ENCODE results near the gene FYN. TPM values are rescaled to one million over a fixed set of nuclear protein-coding genes. Genes with fewer than 3 reads are reported as not detected.

FYN gene
- total RNA-seq, 1 experiment from 2014 or later, result 18.5 TPM

GRCh38 chr6:111724039-111724438 is 149.2 kb downstream of the FYN start:
- Histone ChIP-seq H3K79me2 (ENCODE audit: insufficient read depth, low read length) (no peaks in the 10 kb centered on the region), H3K9me2 (ENCODE audit: insufficient read depth) (no peaks in the 10 kb centered on the region), H3K9ac (ENCODE audit: low read length) (no peak overlapping the region), H3K27me3 (ENCODE audit: insufficient read depth, low read length) (no peaks in the 10 kb centered on the region), H3K9me3 (ENCODE audit: control insufficient read depth in 1 of 2, insufficient read depth in 1 of 2, low read depth in 1 of 2, low read length in 2 of 2) (no peaks in the 10 kb centered on the region), H4K20me1 (ENCODE audit: insufficient read depth) (no peaks in the 10 kb centered on the region), H3K4me1 (ENCODE audit: control insufficient read depth in 1 of 2, insufficient read depth in 2 of 2, low read length in 2 of 2) (no peaks in the 10 kb centered on the region), H3K36me3 (ENCODE audit: control insufficient read depth in 1 of 2, insufficient read depth in 2 of 2, low read length in 2 of 2) (no peaks in the 10 kb centered on the region), H3K27ac (ENCODE audit: low read depth, low read length) (no peak overlapping the region), H3K4me3 (replicated peaks in 1 of 2; ENCODE audit: low read depth in 1 of 2, low read length in 2 of 2) (no peak overlapping the region), H3K4me2 (ENCODE audit: low read length) (no peak overlapping the region), H2AFZ (ENCODE audit: low read depth, low read length, poor library complexity, severe bottlenecking) (no peak overlapping the region)
- ChIA-PET CTCF (no interaction called here), RAD21 (ENCODE audit: low non-redundant PET in 1 of 2, low total read pairs in 2 of 2, uncharacterized antibody in 2 of 2, unreplicated experiment in 2 of 2) (no interaction called here), POLR2A (no interaction called here)
- no peak for DNase-seq (ENCODE audit: low read depth, low spot score)
- TF ChIP-seq, protein P1, sequence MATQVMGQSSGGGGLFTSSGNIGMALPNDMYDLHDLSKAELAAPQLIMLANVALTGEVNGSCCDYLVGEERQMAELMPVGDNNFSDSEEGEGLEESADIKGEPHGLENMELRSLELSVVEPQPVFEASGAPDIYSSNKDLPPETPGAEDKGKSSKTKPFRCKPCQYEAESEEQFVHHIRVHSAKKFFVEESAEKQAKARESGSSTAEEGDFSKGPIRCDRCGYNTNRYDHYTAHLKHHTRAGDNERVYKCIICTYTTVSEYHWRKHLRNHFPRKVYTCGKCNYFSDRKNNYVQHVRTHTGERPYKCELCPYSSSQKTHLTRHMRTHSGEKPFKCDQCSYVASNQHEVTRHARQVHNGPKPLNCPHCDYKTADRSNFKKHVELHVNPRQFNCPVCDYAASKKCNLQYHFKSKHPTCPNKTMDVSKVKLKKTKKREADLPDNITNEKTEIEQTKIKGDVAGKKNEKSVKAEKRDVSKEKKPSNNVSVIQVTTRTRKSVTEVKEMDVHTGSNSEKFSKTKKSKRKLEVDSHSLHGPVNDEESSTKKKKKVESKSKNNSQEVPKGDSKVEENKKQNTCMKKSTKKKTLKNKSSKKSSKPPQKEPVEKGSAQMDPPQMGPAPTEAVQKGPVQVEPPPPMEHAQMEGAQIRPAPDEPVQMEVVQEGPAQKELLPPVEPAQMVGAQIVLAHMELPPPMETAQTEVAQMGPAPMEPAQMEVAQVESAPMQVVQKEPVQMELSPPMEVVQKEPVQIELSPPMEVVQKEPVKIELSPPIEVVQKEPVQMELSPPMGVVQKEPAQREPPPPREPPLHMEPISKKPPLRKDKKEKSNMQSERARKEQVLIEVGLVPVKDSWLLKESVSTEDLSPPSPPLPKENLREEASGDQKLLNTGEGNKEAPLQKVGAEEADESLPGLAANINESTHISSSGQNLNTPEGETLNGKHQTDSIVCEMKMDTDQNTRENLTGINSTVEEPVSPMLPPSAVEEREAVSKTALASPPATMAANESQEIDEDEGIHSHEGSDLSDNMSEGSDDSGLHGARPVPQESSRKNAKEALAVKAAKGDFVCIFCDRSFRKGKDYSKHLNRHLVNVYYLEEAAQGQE (IDR thresholded peaks at IDR 0.05; ENCODE audit: low read depth), result no peak
- TF ChIP-seq RAD21 (IDR thresholded peaks at IDR 0.05; ENCODE audit: low read depth) (no peak), EGR1 (IDR thresholded peaks at IDR 0.05; ENCODE audit: low read depth) (no peak), SRF (IDR thresholded peaks at IDR 0.05; ENCODE audit: low read depth) (no peak), ELF1 (IDR thresholded peaks at IDR 0.05; ENCODE audit: borderline replicate concordance, low read depth) (no peak), TCF7L2 (IDR thresholded peaks at IDR 0.05; ENCODE audit: borderline replicate concordance, extremely low read depth, insufficient read depth, insufficient read length) (no peak)
- ATAC-seq, result no peak
- intact Hi-C loops (cut with micrococcal nuclease), result no loop called here
- BruUV-seq (replicated peaks), result no TSS peak

DNA sequence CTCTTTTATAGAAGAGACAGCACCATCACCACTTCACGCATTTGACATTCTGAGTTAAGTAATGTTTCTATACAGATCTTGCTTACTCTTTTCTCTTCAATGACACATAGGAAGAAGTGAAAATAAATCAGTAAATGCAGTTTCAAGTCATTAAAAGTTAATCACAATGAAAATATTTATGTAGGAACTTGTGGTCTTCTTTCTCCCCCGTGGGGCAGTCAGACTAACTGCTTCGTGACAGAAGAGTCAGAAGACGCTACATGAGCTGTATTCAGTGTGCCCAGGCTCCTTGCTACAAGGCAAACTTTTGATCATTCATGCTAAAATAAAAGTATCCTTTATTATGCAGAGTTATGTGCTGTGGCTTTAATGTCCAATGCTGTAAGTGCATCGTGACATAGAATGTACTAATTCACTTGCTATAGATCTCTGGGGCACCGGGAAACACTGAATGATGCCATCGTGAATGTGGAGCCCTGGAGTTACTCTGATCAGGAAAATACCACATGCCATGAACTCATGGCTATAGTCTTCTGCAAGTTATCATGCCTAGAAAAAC is 149.8 kb downstream of the FYN start:
- no peaks in the 10 kb centered on the region for H3K79me2 ChIP-seq (ENCODE audit: insufficient read depth, low read length)
- no peak overlapping the region for H3K27ac ChIP-seq (ENCODE audit: low read depth, low read length)
- RAD21 ChIA-PET (ENCODE audit: low non-redundant PET in 1 of 2, low total read pairs in 2 of 2, uncharacterized antibody in 2 of 2, unreplicated experiment in 2 of 2), result interaction anchor here in 1 of 2 experiments (0.6 kb wide), 1 partner anchor 12 kb away, joined by 3 read pairs; no protein-coding TSS in a partner anchor
- no TSS peak for BruUV-seq (replicated peaks)
- POLR2A ChIA-PET, result no interaction called here
- no peak overlapping the region for H3K9ac ChIP-seq (ENCODE audit: low read length)
- CTCF ChIA-PET, result no interaction called here
- intact Hi-C loops (cut with micrococcal nuclease), result no loop called here
- no peaks in the 10 kb centered on the region for H3K9me3 ChIP-seq (ENCODE audit: control insufficient read depth in 1 of 2, insufficient read depth in 1 of 2, low read depth in 1 of 2, low read length in 2 of 2)
- DNase-seq (ENCODE audit: low read depth, low spot score), result no peak
- no peak overlapping the region for H2AFZ ChIP-seq (ENCODE audit: low read depth, low read length, poor library complexity, severe bottlenecking)
- H3K9me2 ChIP-seq (ENCODE audit: insufficient read depth), result no peaks in the 10 kb centered on the region
- H3K27me3 ChIP-seq (ENCODE audit: insufficient read depth, low read length), result no peaks in the 10 kb centered on the region
- ATAC-seq, result no peak
- H3K4me3 ChIP-seq (replicated peaks in 1 of 2; ENCODE audit: low read depth in 1 of 2, low read length in 2 of 2), result no peak overlapping the region
- H4K20me1 ChIP-seq (ENCODE audit: insufficient read depth), result no peaks in the 10 kb centered on the region
- no peaks in the 10 kb centered on the region for H3K36me3 ChIP-seq (ENCODE audit: control insufficient read depth in 1 of 2, insufficient read depth in 2 of 2, low read length in 2 of 2)
- H3K4me2 ChIP-seq (ENCODE audit: low read length), result no peak overlapping the region
- H3K4me1 ChIP-seq (ENCODE audit: control insufficient read depth in 1 of 2, insufficient read depth in 2 of 2, low read length in 2 of 2), result no peaks in the 10 kb centered on the region
- TF ChIP-seq ZFX (IDR thresholded peaks at IDR 0.05), result no peak
- TF ChIP-seq, protein P2, sequence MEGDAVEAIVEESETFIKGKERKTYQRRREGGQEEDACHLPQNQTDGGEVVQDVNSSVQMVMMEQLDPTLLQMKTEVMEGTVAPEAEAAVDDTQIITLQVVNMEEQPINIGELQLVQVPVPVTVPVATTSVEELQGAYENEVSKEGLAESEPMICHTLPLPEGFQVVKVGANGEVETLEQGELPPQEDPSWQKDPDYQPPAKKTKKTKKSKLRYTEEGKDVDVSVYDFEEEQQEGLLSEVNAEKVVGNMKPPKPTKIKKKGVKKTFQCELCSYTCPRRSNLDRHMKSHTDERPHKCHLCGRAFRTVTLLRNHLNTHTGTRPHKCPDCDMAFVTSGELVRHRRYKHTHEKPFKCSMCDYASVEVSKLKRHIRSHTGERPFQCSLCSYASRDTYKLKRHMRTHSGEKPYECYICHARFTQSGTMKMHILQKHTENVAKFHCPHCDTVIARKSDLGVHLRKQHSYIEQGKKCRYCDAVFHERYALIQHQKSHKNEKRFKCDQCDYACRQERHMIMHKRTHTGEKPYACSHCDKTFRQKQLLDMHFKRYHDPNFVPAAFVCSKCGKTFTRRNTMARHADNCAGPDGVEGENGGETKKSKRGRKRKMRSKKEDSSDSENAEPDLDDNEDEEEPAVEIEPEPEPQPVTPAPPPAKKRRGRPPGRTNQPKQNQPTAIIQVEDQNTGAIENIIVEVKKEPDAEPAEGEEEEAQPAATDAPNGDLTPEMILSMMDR (IDR thresholded peaks at IDR 0.05 in 2 of 3, conservative IDR thresholded peaks at IDR 0.05 in 1 of 3; ENCODE audit: borderline replicate concordance in 1 of 3, insufficient read depth in 1 of 3, low read depth in 2 of 3, low read length in 2 of 3), result no peak
- no peak for TF ChIP-seq FOSL1 (IDR thresholded peaks at IDR 0.05; ENCODE audit: low read depth)
- TF ChIP-seq, protein P3, sequence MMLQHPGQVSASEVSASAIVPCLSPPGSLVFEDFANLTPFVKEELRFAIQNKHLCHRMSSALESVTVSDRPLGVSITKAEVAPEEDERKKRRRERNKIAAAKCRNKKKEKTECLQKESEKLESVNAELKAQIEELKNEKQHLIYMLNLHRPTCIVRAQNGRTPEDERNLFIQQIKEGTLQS (IDR thresholded peaks at IDR 0.05), result no peak
- no peak for TF ChIP-seq RAD21 (IDR thresholded peaks at IDR 0.05; ENCODE audit: low read depth)
- TF ChIP-seq CEBPB (IDR thresholded peaks at IDR 0.05; ENCODE audit: low read depth), result no peak
- TF ChIP-seq EZH2 (IDR thresholded peaks at IDR 0.05), result no peak
- no peak for TF ChIP-seq SRF (IDR thresholded peaks at IDR 0.05; ENCODE audit: low read depth)
- TF ChIP-seq SP1 (IDR thresholded peaks at IDR 0.05; ENCODE audit: low read depth), result no peak
- TF ChIP-seq POLR2A (IDR thresholded peaks at IDR 0.05; ENCODE audit: borderline replicate concordance, extremely low read depth, insufficient read depth, insufficient read length), result no peak
- TF ChIP-seq, protein P4, sequence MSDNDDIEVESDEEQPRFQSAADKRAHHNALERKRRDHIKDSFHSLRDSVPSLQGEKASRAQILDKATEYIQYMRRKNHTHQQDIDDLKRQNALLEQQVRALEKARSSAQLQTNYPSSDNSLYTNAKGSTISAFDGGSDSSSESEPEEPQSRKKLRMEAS (IDR thresholded peaks at IDR 0.05), result no peak
- no peak for TF ChIP-seq ELF1 (IDR thresholded peaks at IDR 0.05; ENCODE audit: borderline replicate concordance, low read depth)
- TF ChIP-seq TCF7L2 (IDR thresholded peaks at IDR 0.05; ENCODE audit: borderline replicate concordance, extremely low read depth, insufficient read depth, insufficient read length), result no peak
